Measurements from ENCODE around the gene ZNF654. TPM values are rescaled to one million over a fixed set of nuclear protein-coding genes. Genes with fewer than 3 reads are reported as not detected.
"Not testable (repeated sequence)": the region's sequence is repeated elsewhere in the genome, so short reads cannot be mapped to it uniquely, and the experiment has no call there.

ZNF654 gene
- total and polyA plus RNA-seq, 2 experiments from 2014 or later, result 6.2 to 7.5 TPM

DNA sequence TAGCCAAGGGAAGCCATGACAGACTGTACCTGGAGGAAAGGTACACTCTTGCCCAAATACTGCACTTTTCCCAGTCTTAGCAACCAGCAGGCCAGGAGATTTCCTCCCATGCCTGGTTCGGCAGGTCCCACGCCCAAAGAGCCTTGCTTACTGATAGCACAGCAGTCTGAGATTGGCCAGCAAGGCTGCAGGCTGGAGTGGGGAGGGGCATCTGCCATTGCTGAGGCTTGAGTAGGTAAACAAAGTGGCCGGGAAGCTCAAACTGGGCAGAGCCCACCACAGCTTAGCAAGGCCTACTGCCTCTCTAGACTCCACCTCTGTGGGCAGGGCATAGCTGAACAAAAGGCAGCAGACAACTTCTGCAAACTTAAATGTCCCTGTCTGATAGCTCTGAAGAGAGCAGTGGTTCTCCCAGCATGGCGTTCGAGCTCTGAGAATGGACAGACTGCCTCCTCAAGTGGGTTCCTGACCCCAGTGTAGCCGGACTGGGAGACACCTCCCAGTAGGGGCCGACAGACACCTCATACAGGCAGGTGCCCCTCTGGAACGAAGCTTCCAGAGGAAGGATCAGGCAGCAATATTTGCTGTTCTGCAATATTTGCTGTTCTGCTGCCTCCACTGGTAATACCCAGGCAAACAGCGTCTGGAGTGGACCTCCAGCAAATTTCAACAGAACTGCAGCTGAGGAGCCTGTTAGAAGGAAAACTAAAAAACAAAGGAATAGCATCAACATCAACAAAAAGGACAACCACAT lies 123.3 kb downstream of the ZNF654 start:
- H3K27ac Mint-ChIP-seq; H3K27ac ChIP-seq (ENCODE audit: low read depth); ATAC-seq; H3K27me3 ChIP-seq (ENCODE audit: insufficient read depth); H3K36me3 ChIP-seq (ENCODE audit: insufficient read depth); H3K4me1 ChIP-seq (ENCODE audit: insufficient read depth); H4K20me1 ChIP-seq (replicated peaks; ENCODE audit: insufficient read depth); H2AFZ ChIP-seq; H3K4me2 ChIP-seq; H3K4me3 ChIP-seq; H3K27me3 Mint-ChIP-seq (ENCODE audit: insufficient read depth, low read depth, poor library complexity); H3K79me2 ChIP-seq (replicated peaks; ENCODE audit: insufficient read depth); DNase-seq (ENCODE audit: low spot score); H3F3A ChIP-seq (replicated peaks; ENCODE audit: low read depth); H3K4me3 Mint-ChIP-seq; H3K9me2 ChIP-seq (ENCODE audit: insufficient read depth); H3K4me1 Mint-ChIP-seq: not testable (repeated sequence)
- Mint-ChIP-seq H3K36me3 (ENCODE audit: low read depth) (peaks cover 19% of the 10 kb centered on the region; the same call in 2 of the 3 replicates), H3K9me3 (peaks cover 49% of the 10 kb centered on the region)

DNA sequence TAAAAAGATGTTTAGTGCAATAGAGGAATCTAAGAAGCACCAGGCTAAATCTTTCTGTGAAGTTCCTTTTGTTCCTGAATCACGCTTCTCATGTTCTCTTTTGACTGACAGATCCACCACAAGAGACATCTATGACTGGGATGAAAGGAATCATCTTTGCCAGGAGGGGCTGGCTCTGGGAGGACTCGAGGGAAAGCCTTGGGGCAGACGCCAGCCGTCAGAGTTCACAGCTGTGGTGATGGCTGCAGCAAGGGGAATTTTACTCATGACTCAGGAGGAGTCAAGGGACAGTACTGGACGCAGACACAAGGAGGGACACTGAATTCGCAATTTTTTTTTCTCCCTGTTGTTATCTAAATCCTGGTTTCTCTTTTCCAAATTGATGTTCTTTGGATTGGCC lies 129.4 kb downstream of the ZNF654 start:
- no peak overlapping the region for H3K27ac ChIP-seq (ENCODE audit: low read depth)
- H3F3A ChIP-seq (replicated peaks; ENCODE audit: low read depth), result no peaks in the 10 kb centered on the region
- H3K4me3 Mint-ChIP-seq, result no peak overlapping the region
- H3K4me3 ChIP-seq, result no peak overlapping the region
- H3K4me1 ChIP-seq (ENCODE audit: insufficient read depth), result no peaks in the 10 kb centered on the region
- no peaks in the 10 kb centered on the region for H3K27me3 ChIP-seq (ENCODE audit: insufficient read depth)
- H3K79me2 ChIP-seq (replicated peaks; ENCODE audit: insufficient read depth), result no peaks in the 10 kb centered on the region
- H2AFZ ChIP-seq, result no peak overlapping the region
- H3K9me2 ChIP-seq (ENCODE audit: insufficient read depth), result peaks cover 12% of the 10 kb centered on the region
- peaks cover 1% of the 10 kb centered on the region for H3K27me3 Mint-ChIP-seq (ENCODE audit: insufficient read depth, low read depth, poor library complexity)
- DNase-seq (ENCODE audit: low spot score) (no peak), ATAC-seq (no peak)
- peaks cover 29% of the 10 kb centered on the region; the same call in 2 of the 3 replicates for H3K36me3 Mint-ChIP-seq (ENCODE audit: low read depth)
- peaks cover 6% of the 10 kb centered on the region; the same call in 2 of the 3 replicates for H3K4me1 Mint-ChIP-seq
- no peak overlapping the region for H3K4me2 ChIP-seq
- H3K27ac Mint-ChIP-seq, result no peak overlapping the region
- no peaks in the 10 kb centered on the region for H3K36me3 ChIP-seq (ENCODE audit: insufficient read depth)
- peaks cover 50% of the 10 kb centered on the region for H3K9me3 Mint-ChIP-seq
- no peaks in the 10 kb centered on the region for H4K20me1 ChIP-seq (replicated peaks; ENCODE audit: insufficient read depth)
- no peak for TF ChIP-seq EZH2phosphoT487 (IDR thresholded peaks at IDR 0.05; ENCODE audit: unreplicated experiment)
- TF ChIP-seq CREB1 (CRISPR knock-in tag; IDR thresholded peaks at IDR 0.05; ENCODE audit: low read depth), result no peak
- TF ChIP-seq JUNB (IDR thresholded peaks at IDR 0.05; ENCODE audit: unreplicated experiment), result no peak
- TF ChIP-seq STAT1 (IDR thresholded peaks at IDR 0.05; ENCODE audit: unreplicated experiment), result no peak
- TF ChIP-seq NANOG (IDR thresholded peaks at IDR 0.05; ENCODE audit: borderline replicate concordance), result no peak
- TF ChIP-seq, protein P1, sequence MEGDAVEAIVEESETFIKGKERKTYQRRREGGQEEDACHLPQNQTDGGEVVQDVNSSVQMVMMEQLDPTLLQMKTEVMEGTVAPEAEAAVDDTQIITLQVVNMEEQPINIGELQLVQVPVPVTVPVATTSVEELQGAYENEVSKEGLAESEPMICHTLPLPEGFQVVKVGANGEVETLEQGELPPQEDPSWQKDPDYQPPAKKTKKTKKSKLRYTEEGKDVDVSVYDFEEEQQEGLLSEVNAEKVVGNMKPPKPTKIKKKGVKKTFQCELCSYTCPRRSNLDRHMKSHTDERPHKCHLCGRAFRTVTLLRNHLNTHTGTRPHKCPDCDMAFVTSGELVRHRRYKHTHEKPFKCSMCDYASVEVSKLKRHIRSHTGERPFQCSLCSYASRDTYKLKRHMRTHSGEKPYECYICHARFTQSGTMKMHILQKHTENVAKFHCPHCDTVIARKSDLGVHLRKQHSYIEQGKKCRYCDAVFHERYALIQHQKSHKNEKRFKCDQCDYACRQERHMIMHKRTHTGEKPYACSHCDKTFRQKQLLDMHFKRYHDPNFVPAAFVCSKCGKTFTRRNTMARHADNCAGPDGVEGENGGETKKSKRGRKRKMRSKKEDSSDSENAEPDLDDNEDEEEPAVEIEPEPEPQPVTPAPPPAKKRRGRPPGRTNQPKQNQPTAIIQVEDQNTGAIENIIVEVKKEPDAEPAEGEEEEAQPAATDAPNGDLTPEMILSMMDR (conservative IDR thresholded peaks at IDR 0.05; ENCODE audit: low read depth in 2 of 2), result no peak
- TF ChIP-seq ETS1 (IDR thresholded peaks at IDR 0.05), result no peak
- no peak for TF ChIP-seq EZH2 (IDR thresholded peaks at IDR 0.05; ENCODE audit: low read depth, unreplicated experiment)
- TF ChIP-seq POLR2AphosphoS5 (IDR thresholded peaks at IDR 0.05; ENCODE audit: low read depth), result no peak
- no peak for TF ChIP-seq ZNF114 (CRISPR knock-in tag; IDR thresholded peaks at IDR 0.05)
- TF ChIP-seq, protein P2, sequence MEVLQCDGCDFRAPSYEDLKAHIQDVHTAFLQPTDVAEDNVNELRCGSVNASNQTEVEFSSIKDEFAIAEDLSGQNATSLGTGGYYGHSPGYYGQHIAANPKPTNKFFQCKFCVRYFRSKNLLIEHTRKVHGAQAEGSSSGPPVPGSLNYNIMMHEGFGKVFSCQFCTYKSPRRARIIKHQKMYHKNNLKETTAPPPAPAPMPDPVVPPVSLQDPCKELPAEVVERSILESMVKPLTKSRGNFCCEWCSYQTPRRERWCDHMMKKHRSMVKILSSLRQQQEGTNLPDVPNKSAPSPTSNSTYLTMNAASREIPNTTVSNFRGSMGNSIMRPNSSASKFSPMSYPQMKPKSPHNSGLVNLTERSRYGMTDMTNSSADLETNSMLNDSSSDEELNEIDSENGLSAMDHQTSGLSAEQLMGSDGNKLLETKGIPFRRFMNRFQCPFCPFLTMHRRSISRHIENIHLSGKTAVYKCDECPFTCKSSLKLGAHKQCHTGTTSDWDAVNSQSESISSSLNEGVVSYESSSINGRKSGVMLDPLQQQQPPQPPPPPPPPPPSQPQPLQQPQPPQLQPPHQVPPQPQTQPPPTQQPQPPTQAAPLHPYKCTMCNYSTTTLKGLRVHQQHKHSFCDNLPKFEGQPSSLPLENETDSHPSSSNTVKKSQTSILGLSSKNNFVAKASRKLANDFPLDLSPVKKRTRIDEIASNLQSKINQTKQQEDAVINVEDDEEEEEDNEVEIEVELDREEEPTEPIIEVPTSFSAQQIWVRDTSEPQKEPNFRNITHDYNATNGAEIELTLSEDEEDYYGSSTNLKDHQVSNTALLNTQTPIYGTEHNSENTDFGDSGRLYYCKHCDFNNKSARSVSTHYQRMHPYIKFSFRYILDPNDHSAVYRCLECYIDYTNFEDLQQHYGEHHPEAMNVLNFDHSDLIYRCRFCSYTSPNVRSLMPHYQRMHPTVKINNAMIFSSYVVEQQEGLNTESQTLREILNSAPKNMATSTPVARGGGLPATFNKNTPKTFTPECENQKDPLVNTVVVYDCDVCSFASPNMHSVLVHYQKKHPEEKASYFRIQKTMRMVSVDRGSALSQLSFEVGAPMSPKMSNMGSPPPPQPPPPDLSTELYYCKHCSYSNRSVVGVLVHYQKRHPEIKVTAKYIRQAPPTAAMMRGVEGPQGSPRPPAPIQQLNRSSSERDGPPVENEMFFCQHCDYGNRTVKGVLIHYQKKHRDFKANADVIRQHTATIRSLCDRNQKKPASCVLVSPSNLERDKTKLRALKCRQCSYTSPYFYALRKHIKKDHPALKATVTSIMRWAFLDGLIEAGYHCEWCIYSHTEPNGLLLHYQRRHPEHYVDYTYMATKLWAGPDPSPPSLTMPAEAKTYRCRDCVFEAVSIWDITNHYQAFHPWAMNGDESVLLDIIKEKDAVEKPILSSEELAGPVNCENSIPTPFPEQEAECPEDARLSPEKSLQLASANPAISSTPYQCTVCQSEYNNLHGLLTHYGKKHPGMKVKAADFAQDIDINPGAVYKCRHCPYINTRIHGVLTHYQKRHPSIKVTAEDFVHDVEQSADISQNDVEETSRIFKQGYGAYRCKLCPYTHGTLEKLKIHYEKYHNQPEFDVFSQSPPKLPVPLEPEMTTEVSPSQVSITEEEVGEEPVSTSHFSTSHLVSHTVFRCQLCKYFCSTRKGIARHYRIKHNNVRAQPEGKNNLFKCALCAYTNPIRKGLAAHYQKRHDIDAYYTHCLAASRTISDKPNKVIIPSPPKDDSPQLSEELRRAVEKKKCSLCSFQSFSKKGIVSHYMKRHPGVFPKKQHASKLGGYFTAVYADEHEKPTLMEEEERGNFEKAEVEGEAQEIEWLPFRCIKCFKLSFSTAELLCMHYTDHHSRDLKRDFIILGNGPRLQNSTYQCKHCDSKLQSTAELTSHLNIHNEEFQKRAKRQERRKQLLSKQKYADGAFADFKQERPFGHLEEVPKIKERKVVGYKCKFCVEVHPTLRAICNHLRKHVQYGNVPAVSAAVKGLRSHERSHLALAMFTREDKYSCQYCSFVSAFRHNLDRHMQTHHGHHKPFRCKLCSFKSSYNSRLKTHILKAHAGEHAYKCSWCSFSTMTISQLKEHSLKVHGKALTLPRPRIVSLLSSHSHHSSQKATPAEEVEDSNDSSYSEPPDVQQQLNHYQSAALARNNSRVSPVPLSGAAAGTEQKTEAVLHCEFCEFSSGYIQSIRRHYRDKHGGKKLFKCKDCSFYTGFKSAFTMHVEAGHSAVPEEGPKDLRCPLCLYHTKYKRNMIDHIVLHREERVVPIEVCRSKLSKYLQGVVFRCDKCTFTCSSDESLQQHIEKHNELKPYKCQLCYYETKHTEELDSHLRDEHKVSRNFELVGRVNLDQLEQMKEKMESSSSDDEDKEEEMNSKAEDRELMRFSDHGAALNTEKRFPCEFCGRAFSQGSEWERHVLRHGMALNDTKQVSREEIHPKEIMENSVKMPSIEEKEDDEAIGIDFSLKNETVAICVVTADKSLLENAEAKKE (CRISPR knock-in tag; IDR thresholded peaks at IDR 0.05), result no peak
